Adrenal gland (tissue), 12 donors: ENCODE measurements around the gene USP6NL. TPM values are rescaled to one million over a fixed set of nuclear protein-coding genes. Genes with fewer than 3 reads are reported as not detected.
A peak's percentile ranks its signal among the peaks of the same experiment; 100 is the strongest.

Experiments used
- DNase-seq, 7 donors: peaks; one replicate each; pipeline ENCODE4 v3.0.0-alpha.2; 2019 to 2020
- H3K27ac ChIP-seq, 5 donors: fragments of 200-600 bp; sonication (generic) in 4 of 5; 1 replicate in 3 of 5; 2 replicates in 2 of 5; pipeline versions ENCODE4 v1.5.1 to v1.8.0; 2016 to 2020; ENCODE audit warnings: mild to moderate bottlenecking in 1 of 5
- H3K27me3 ChIP-seq: fragments of 200-600 bp; 2 replicates; pipeline ENCODE4 v1.8.0; 2021
- H3K36me3 ChIP-seq, 2 donors: fragments of 200-600 bp; replicated peaks in 1 of 2; 1 replicate in 1 of 2; 2 replicates in 1 of 2; pipeline versions ENCODE4 v1.5.1 to v1.8.0; 2018 to 2022
- H3K4me1 ChIP-seq, 2 donors: fragments of 200-600 bp; replicated peaks in 1 of 2; 1 replicate in 1 of 2; 2 replicates in 1 of 2; pipeline versions ENCODE4 v1.5.1 to v1.8.0; 2018 to 2021
- H3K4me3 ChIP-seq, 4 donors: fragments of 200-600 bp; sonication (generic) in 3 of 4; one replicate each; pipeline ENCODE4 v1.5.1; 2016 to 2018
- H3K9me3 ChIP-seq, 3 donors: fragments of 200-600 bp; sonication (generic) in 1 of 3; replicated peaks in 1 of 3; 1 replicate in 2 of 3; 2 replicates in 1 of 3; pipeline versions ENCODE4 v1.5.1 to v1.8.0; 2016 to 2021
- POLR2A ChIP-seq, 2 donors: fragments of 450-650 bp; IDR thresholded peaks; one replicate each; pipeline ENCODE4 v1.6.1; 2017; ENCODE audit warnings: antibody characterized with exemption in 2 of 2, mild to moderate bottlenecking in 2 of 2, moderate library complexity in 1 of 2
- WGBS, 4 donors: extraction: QIAGEN DNeasy Blood & Tissue Kit in 2 of 4; methylation state at CpG; one replicate each; pipeline versions ENCODE4 v1.1.5 to v1.1.7; 2013 to 2017; 5-methylcytosine and 5-hydroxymethylcytosine counted together
- intact Hi-C, 2 donors: fragments of 100-400 bp; cut with DNase I; formaldehyde crosslinking; loops; one replicate each; pipeline versions ENCODE4 v1.14.1 to v1.15.0; 2022 to 2023
- polyA plus RNA-seq, 3 donors: library from polyadenylated mRNA; stranded (reverse); fragments of 200-250 nt in 2 of 3; fragments of 350-450 nt in 1 of 3; fragmentation: Illumina TruSeq in 1 of 3; extraction: RNeasy Lipid Tissue Mini Kit (QIAGEN cat#74804) in 1 of 3; gene quantifications; one replicate each; pipeline ENCODE4 v1.2.3, GENCODE V29; 2013 to 2014
- total RNA-seq, 9 donors: library from RNA; depleted of rRNA in 4 of 9; stranded (reverse); fragments of >200 nt in 4 of 9; fragments of 120-200 nt in 1 of 9; fragmentation: NEBNext Ultra II Directional in 1 of 9; extraction: Animal tissue kit (Norgen Biotek cat#: 25700) in 1 of 9; gene quantifications; one replicate each; pipeline versions ENCODE4 v1.1.0 to v1.2.4, GENCODE V29; 2013 to 2023
- TF ChIP-seq, protein P1 (sequence below), 6 experiments: fragments of 450-650 bp in 4 of 6; fragments of 200-600 bp in 2 of 6; sonication (generic) in 1 of 6; IDR thresholded peaks; 1 replicate in 5 of 6; 2 replicates in 1 of 6; pipeline versions ENCODE4 v1.5.1 to v1.8.0; 2016 to 2021; ENCODE audit warnings: antibody characterized with exemption in 6 of 6, mild to moderate bottlenecking in 2 of 6, moderate library complexity in 1 of 6
- donor health status: healthy with polysubstance abuse.
- donor health status: Bipolar disorder and iron deficiency.
- donor health status: DM: yes; HTN: yes; CAD: no.
- donor health status: DM: no; HTN: no; CAD: no.
- donor health status: DM: no; HTN: no; CAD: no.
- donor health status: DM: yes; HTN: yes; CAD: no.

USP6NL gene
- total and polyA plus RNA-seq, 12 donors, result 3.5 to 35.1 (median 19.8) TPM

DNA sequence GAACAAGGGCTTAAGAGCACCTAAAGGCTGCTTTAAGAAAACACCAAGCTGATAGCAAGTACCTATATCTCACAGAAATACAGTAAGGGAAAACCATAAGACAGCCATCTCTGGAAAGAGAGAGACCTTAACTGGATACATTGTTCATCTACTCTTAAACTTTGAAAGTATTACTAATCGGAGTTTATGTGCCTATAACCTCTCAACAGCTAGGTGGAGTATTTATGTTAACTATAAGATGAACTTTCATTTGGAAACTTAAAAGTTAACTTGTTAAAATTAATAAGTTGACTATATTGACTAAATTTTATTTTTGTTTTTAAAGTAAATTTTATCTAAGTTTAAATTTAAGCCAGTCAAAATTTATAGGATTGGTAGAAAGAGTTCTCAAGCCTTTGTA is 90.6 kb downstream of the USP6NL start:
- no peak for DNase-seq
- TF ChIP-seq, protein P1, sequence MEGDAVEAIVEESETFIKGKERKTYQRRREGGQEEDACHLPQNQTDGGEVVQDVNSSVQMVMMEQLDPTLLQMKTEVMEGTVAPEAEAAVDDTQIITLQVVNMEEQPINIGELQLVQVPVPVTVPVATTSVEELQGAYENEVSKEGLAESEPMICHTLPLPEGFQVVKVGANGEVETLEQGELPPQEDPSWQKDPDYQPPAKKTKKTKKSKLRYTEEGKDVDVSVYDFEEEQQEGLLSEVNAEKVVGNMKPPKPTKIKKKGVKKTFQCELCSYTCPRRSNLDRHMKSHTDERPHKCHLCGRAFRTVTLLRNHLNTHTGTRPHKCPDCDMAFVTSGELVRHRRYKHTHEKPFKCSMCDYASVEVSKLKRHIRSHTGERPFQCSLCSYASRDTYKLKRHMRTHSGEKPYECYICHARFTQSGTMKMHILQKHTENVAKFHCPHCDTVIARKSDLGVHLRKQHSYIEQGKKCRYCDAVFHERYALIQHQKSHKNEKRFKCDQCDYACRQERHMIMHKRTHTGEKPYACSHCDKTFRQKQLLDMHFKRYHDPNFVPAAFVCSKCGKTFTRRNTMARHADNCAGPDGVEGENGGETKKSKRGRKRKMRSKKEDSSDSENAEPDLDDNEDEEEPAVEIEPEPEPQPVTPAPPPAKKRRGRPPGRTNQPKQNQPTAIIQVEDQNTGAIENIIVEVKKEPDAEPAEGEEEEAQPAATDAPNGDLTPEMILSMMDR (IDR thresholded peaks at IDR 0.05), result no peak
- no peak for TF ChIP-seq POLR2A (IDR thresholded peaks at IDR 0.05)
- Histone ChIP-seq H3K36me3 (no peaks in the 10 kb centered on the region), H3K4me3 (no peak overlapping the region), H3K27ac (no peak overlapping the region), H3K27me3 (no peaks in the 10 kb centered on the region), H3K4me1 (peaks cover 9 to 25% of the 10 kb centered on the region in 2 donors), H3K9me3 (no peaks in the 10 kb centered on the region)
- intact Hi-C loops, result no loop called here
- 80 to 94% (median 90%) methylated on average over 1 of the region's 1 CpG for WGBS, 4 donors

DNA sequence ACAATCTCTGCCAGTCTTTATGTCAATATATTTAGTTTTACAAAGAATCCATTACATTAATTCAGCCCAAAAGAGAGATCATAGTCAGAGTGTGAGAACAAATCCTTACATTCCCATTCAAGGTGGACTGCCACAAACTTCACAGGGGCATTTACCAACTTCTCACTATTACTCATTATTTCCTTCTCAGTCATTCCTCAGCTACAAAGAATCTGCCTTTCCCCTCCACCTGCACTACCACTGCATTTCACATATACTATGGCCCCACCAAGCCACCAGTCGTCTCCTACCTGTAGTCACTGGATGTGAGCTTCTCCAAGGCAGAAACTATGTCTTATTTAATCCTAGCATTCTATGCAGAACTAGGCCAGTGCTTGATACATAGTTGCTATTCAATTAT is 94.3 kb downstream of the USP6NL start:
- DNase-seq, result no peak
- WGBS, 4 donors, result 41 to 92% (median 77%) methylated on average over 1 of the region's 1 CpG
- Histone ChIP-seq H3K36me3 (no peaks in the 10 kb centered on the region), H3K4me1 (peaks cover 8 to 22% of the 10 kb centered on the region in 2 donors), H3K4me3 (no peak overlapping the region), H3K27ac (no peak overlapping the region), H3K27me3 (no peaks in the 10 kb centered on the region), H3K9me3 (no peaks in the 10 kb centered on the region)
- intact Hi-C loops, result loop anchor here (5.0 kb wide), 2 partner anchors 205 to 210 kb away; no protein-coding TSS in a partner anchor
- no peak for TF ChIP-seq POLR2A (IDR thresholded peaks at IDR 0.05)
- TF ChIP-seq, protein P1 (IDR thresholded peaks at IDR 0.05), result no peak

DNA sequence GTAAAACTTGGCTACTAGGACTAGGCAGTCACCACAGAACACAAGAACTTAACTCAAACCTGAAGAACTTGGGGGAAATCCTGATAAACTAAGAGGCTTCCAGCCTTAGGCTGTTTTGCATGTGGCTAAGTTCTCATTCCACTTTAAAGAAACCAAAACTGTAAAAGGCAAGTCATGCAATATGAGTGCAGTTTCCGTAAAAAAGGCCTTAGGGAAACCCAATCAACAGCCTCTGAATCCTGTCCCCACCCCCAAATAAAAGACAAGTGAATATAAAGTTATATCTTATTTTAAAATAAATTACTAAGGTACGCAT is 95.1 kb downstream of the USP6NL start:
- no peak overlapping the region for H3K4me3 ChIP-seq
- TF ChIP-seq POLR2A (IDR thresholded peaks at IDR 0.05), result no peak
- TF ChIP-seq, protein P1 (IDR thresholded peaks at IDR 0.05), result no peak
- peaks cover 0 to 14% of the 10 kb centered on the region in 2 donors for H3K4me1 ChIP-seq
- 80 to 90% (median 84%) methylated on average over 2 of the region's 2 CpGs for WGBS, 4 donors
- no peaks in the 10 kb centered on the region for H3K9me3 ChIP-seq
- H3K36me3 ChIP-seq, result no peaks in the 10 kb centered on the region
- H3K27ac ChIP-seq, result no peak overlapping the region
- no peak for DNase-seq
- intact Hi-C loops, result loop anchor here (5.0 kb wide), 2 partner anchors 206 to 211 kb away; no protein-coding TSS in a partner anchor
- no peaks in the 10 kb centered on the region for H3K27me3 ChIP-seq

DNA sequence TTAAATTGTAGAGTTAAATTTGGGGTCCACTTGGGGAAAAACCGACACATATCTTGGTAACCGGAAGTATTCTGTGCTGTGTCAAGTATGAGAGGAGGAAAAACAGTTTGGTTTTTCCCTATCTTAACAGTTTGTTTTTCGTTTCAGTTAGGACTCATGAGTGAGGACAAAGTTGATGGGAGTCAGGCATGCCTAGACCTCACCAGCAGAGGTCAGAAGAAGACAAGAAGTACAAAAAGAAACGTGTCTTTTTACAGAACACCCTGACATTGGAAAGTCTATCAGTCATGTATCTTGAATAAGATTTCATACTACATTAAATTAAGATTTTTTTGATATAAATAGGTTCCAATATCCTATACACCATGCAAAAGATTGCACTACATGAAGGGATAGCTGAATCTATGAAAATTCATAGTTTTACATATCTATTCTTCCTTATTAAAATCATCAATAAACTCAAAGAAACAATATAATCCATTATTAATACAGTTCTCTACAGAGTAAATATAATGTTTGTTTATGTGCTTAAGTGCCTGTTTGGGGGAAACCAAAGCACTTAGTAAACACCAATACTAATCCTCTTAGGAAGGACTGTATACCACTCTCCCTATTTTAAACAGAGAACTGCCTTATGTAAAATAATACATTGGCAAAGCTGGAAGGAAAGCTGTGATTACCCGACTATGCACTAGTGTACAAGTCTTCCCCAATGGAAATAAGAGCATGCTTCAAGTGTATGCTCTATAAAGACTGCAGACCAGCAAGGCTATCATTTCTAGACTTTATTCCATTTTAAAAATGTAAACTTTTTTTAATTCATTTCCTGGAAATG is 95.6 kb downstream of the USP6NL start:
- Histone ChIP-seq H3K9me3 (no peaks in the 10 kb centered on the region), H3K27me3 (no peaks in the 10 kb centered on the region), H3K36me3 (no peaks in the 10 kb centered on the region), H3K27ac (no peak overlapping the region), H3K4me3 (no peak overlapping the region), H3K4me1 (peaks cover 0 to 10% of the 10 kb centered on the region in 2 donors)
- TF ChIP-seq, protein P1 (IDR thresholded peaks at IDR 0.05), result peak; percentile 60 to 91 (median 88)
- no peak for TF ChIP-seq POLR2A (IDR thresholded peaks at IDR 0.05)
- DNase-seq, result peak; percentile 39 to 81 (median 59)
- intact Hi-C loops, result loop anchor here (5.0 kb wide), 2 partner anchors 206 to 211 kb away; no protein-coding TSS in a partner anchor
- 10 to 19% (median 14%) methylated on average over 5 of the region's 5 CpGs for WGBS, 4 donors
